ENCODE data around the gene EGFR.

Gene EGFR

GRCh38 chr7:55088107-55088506, 69.3 kb downstream of the EGFR start:
- H3K79me2 ChIP-seq (ENCODE audit: insufficient read depth, low read length) = no peaks in the 10 kb centered on the region
- no peak overlapping the region for H3K9ac ChIP-seq (ENCODE audit: low read depth, low read length, poor library complexity, severe bottlenecking)
- no peak for TF ChIP-seq EZH2phosphoT487 (IDR thresholded peaks at IDR 0.05; ENCODE audit: borderline replicate concordance)
- no peak for TF ChIP-seq CTCF (conservative IDR thresholded peaks at IDR 0.05; ENCODE audit: low read length)
- no peaks in the 10 kb centered on the region for H3K27me3 ChIP-seq (ENCODE audit: insufficient read depth, low read length, poor library complexity, severe bottlenecking)
- H3K9me3 ChIP-seq (ENCODE audit: insufficient read depth, low read depth, low read length) = no peaks in the 10 kb centered on the region; the same call in 1 of the 2 replicates
- H3K4me3 ChIP-seq (ENCODE audit: low read length, poor library complexity, severe bottlenecking) = no peak overlapping the region
- no peaks in the 10 kb centered on the region for H3K9me2 ChIP-seq (replicated peaks; ENCODE audit: low read depth, low read length)
- H2AFZ ChIP-seq (ENCODE audit: low read length) = no peak overlapping the region
- no peaks in the 10 kb centered on the region for H3F3A ChIP-seq (ENCODE audit: low read depth)
- H3K4me2 ChIP-seq (ENCODE audit: low read depth, low read length, poor library complexity, severe bottlenecking) = no peak overlapping the region
- no peaks in the 10 kb centered on the region for H4K20me1 ChIP-seq (ENCODE audit: insufficient read depth, low read length, poor library complexity, severe bottlenecking)
- H3K4me1 ChIP-seq (ENCODE audit: insufficient read depth, low read length, poor library complexity, severe bottlenecking) = no peaks in the 10 kb centered on the region
- no peaks in the 10 kb centered on the region for H3K36me3 ChIP-seq (ENCODE audit: insufficient read depth, low read length)

- Histone ChIP-seq H3K9ac (ENCODE audit: low read depth, low read length, poor library complexity, severe bottlenecking) (no peak overlapping the region), H2AFZ (ENCODE audit: low read length) (no peak overlapping the region), H3K4me3 (ENCODE audit: low read length, poor library complexity, severe bottlenecking) (no peak overlapping the region), H3K9me2 (replicated peaks; ENCODE audit: low read depth, low read length) (no peaks in the 10 kb centered on the region), H3K79me2 (ENCODE audit: insufficient read depth, low read length) (no peaks in the 10 kb centered on the region), H3K27me3 (ENCODE audit: insufficient read depth, low read length, poor library complexity, severe bottlenecking) (no peaks in the 10 kb centered on the region), H3K9me3 (ENCODE audit: insufficient read depth, low read depth, low read length) (no peaks in the 10 kb centered on the region), H3K4me1 (ENCODE audit: insufficient read depth, low read length, poor library complexity, severe bottlenecking) (no peaks in the 10 kb centered on the region), H3F3A (ENCODE audit: low read depth) (no peaks in the 10 kb centered on the region), H3K4me2 (ENCODE audit: low read depth, low read length, poor library complexity, severe bottlenecking) (no peak overlapping the region), H4K20me1 (ENCODE audit: insufficient read depth, low read length, poor library complexity, severe bottlenecking) (no peaks in the 10 kb centered on the region), H3K36me3 (ENCODE audit: insufficient read depth, low read length) (no peaks in the 10 kb centered on the region)
- TF ChIP-seq EZH2phosphoT487 (IDR thresholded peaks at IDR 0.05; ENCODE audit: borderline replicate concordance) = no peak
Measured at GRCh38 chr7:55088620-55089019, 69.8 kb downstream of the EGFR start.

- H3K4me2 ChIP-seq (ENCODE audit: low read depth, low read length, poor library complexity, severe bottlenecking) = no peak overlapping the region
- no peaks in the 10 kb centered on the region for H3K36me3 ChIP-seq (ENCODE audit: insufficient read depth, low read length)
- no peaks in the 10 kb centered on the region for H3K9me2 ChIP-seq (replicated peaks; ENCODE audit: low read depth, low read length)
- H3K9ac ChIP-seq (ENCODE audit: low read depth, low read length, poor library complexity, severe bottlenecking) = no peak overlapping the region
- no peak overlapping the region for H3K4me3 ChIP-seq (ENCODE audit: low read length, poor library complexity, severe bottlenecking)
- no peaks in the 10 kb centered on the region for H3K79me2 ChIP-seq (ENCODE audit: insufficient read depth, low read length)
- H3K4me1 ChIP-seq (ENCODE audit: insufficient read depth, low read length, poor library complexity, severe bottlenecking) = no peaks in the 10 kb centered on the region
- no peak overlapping the region for H2AFZ ChIP-seq (ENCODE audit: low read length)
- TF ChIP-seq EZH2phosphoT487 (IDR thresholded peaks at IDR 0.05; ENCODE audit: borderline replicate concordance) (no peak), CTCF (conservative IDR thresholded peaks at IDR 0.05; ENCODE audit: low read length) (no peak)
- H3K27me3 ChIP-seq (ENCODE audit: insufficient read depth, low read length, poor library complexity, severe bottlenecking) = no peaks in the 10 kb centered on the region
- H3K9me3 ChIP-seq (ENCODE audit: insufficient read depth, low read depth, low read length) = no peaks in the 10 kb centered on the region; the same call in 1 of the 2 replicates
- no peaks in the 10 kb centered on the region for H3F3A ChIP-seq (ENCODE audit: low read depth)
- no peaks in the 10 kb centered on the region for H4K20me1 ChIP-seq (ENCODE audit: insufficient read depth, low read length, poor library complexity, severe bottlenecking)
Measured at GRCh38 chr7:55092186-55092974, 73.6 kb downstream of the EGFR start.

- Histone ChIP-seq H3K9me2 (replicated peaks; ENCODE audit: low read depth, low read length) (no peaks in the 10 kb centered on the region), H3K4me1 (ENCODE audit: insufficient read depth, low read length, poor library complexity, severe bottlenecking) (no peaks in the 10 kb centered on the region), H3K4me2 (ENCODE audit: low read depth, low read length, poor library complexity, severe bottlenecking) (no peak overlapping the region), H3K27me3 (ENCODE audit: insufficient read depth, low read length, poor library complexity, severe bottlenecking) (no peaks in the 10 kb centered on the region), H3K9me3 (ENCODE audit: insufficient read depth, low read depth, low read length) (no peaks in the 10 kb centered on the region; the same call in 1 of the 2 replicates), H4K20me1 (ENCODE audit: insufficient read depth, low read length, poor library complexity, severe bottlenecking) (no peaks in the 10 kb centered on the region), H3K9ac (ENCODE audit: low read depth, low read length, poor library complexity, severe bottlenecking) (no peak overlapping the region), H3F3A (ENCODE audit: low read depth) (no peaks in the 10 kb centered on the region), H3K4me3 (ENCODE audit: low read length, poor library complexity, severe bottlenecking) (no peak overlapping the region), H2AFZ (ENCODE audit: low read length) (no peak overlapping the region), H3K79me2 (ENCODE audit: insufficient read depth, low read length) (no peaks in the 10 kb centered on the region), H3K36me3 (ENCODE audit: insufficient read depth, low read length) (no peaks in the 10 kb centered on the region)
- no peak for TF ChIP-seq CTCF (conservative IDR thresholded peaks at IDR 0.05; ENCODE audit: low read length)
- no peak for TF ChIP-seq EZH2phosphoT487 (IDR thresholded peaks at IDR 0.05; ENCODE audit: borderline replicate concordance)
Measured at GRCh38 chr7:55092975-55093373, 74.2 kb downstream of the EGFR start.

Measured in Loucy (cell line).